ENCODE results near the gene CRTAC1.

The CRTAC1 gene

DNA sequence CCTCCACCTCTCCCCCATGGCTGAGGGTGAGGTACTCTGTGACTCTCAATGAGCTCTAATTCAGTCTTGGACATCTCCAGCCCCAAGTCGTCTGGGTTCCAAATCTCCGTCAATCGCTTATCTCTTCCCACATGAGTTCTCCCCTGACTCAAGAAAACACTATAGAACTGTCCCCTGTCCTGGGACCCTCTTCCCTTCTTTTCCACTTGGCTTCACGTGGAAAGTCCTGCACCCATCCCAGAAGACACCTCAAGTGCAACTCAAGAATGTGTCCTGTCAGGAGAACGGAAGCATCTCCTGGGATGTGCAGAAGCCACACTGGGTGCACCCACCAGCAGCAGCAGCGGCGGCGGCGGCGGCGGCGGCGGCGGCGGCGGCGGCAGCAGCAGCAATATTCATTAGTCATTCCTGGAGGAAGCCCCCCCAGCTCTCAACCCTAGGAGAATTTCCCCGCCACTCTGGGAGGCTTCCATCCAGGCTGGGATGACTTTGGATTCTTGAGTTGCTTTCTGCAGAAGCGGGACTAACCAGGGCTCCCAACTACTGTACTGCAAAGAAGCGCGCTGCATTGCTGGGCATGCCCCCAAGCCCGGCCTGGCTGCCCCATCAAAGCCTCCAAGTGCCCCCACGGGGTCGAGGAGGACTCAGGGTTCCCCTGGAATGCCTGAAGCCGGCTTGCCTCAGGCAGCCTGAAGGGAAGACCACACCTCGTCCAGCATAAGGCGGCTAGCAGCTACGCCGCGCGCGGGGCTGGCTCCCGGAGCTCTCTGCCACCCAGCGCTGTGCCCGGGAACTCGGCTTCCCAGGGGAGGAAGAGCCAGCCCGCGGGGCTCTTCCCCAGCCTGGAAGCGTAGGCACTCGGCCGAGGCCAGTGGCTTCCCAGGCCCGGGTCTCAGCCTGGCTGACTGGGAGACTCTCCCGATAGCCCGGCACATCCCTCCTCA lies 1.0 kb downstream of the CRTAC1 start:
- no peak for DNase-seq (ENCODE audit: low read depth in 1 of 2, low spot score in 1 of 2)

GRCh38 chr10:98028168-98028770 lies 2.2 kb downstream of the CRTAC1 start:
- DNase-seq (ENCODE audit: low read depth in 1 of 2, low spot score in 1 of 2), result peak; percentile 8 to 11

DNA sequence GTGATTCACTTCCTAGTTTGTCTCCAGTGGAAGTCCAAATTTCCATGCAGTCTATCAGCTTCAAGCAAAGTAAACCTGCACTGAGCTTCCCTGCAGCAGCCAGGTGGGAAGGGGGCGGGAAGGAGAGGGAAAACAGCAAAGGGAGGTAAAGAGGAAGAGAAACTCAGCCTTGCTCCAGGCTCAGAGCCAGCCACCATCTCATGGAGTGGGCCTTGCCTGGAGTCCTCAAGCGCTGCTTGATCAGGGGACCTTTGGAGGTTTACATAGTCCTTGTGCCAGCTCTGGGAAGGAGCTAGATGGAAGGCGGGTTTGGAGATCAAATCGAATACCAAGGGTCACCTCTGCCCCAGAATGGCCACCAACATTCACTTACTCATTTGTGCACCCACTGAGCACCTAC lies 7.4 kb downstream of the CRTAC1 start:
- DNase-seq (ENCODE audit: low read depth in 1 of 2, low spot score in 1 of 2), result no peak

- no peak for DNase-seq (ENCODE audit: low read depth in 1 of 2, low spot score in 1 of 2)
Measured at GRCh38 chr10:98020784-98021183, 9.6 kb downstream of the CRTAC1 start.

- no peak for DNase-seq (ENCODE audit: low read depth in 1 of 2, low spot score in 1 of 2)
Measured at GRCh38 chr10:98020254-98020653, 10.2 kb downstream of the CRTAC1 start.

DNA sequence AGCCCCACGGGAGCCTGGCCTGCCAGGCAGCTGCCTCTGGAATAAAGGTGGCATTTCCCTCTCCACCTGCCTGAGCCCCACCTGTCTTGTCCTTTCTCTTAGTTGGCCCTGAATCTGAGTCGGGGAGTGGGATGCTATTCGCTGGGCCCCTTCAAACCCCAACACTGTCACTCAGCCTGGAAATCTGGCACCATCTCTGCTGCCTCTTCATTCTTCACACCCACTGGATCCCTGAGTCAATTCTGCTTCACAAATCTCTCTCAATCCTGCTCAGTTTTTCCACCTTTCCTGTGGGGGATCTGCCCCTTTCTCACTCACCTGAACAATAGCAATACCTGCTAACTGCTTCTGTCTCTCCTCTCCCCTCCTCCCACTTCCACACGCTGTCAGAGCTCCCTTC lies 10.6 kb downstream of the CRTAC1 start:
- DNase-seq (ENCODE audit: low read depth in 1 of 2, low spot score in 1 of 2), result no peak

- no peak for DNase-seq (ENCODE audit: low read depth in 1 of 2, low spot score in 1 of 2)
Measured at GRCh38 chr10:98016772-98017475, 13.5 kb downstream of the CRTAC1 start.

- DNase-seq (ENCODE audit: low read depth in 1 of 2, low spot score in 1 of 2), result no peak
Measured at GRCh38 chr10:98013776-98014175, 16.6 kb downstream of the CRTAC1 start.

- DNase-seq (ENCODE audit: low read depth in 1 of 2, low spot score in 1 of 2), result no peak
Measured at GRCh38 chr10:98013122-98013521, 17.3 kb downstream of the CRTAC1 start.

DNA sequence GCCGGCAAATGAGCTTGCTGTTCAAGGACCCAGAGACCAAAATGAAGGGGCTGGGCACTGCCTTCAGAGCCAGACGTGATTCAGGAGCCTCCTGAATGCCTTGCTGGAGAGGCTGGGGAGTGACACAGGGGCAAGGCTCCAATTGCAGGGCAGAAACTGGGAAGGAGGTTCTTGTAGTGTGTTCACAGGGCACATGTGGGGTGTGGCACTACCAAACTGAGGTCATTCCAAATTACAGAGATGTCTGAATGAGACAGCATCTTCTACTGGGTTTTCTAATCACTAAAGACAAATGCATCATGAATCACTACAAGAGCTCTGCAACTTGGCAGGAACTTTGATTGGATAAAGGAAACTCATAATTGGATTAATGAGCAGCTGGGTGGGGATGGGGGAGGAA lies 17.8 kb downstream of the CRTAC1 start:
- DNase-seq (ENCODE audit: low read depth in 1 of 2, low spot score in 1 of 2), result no peak

DNA sequence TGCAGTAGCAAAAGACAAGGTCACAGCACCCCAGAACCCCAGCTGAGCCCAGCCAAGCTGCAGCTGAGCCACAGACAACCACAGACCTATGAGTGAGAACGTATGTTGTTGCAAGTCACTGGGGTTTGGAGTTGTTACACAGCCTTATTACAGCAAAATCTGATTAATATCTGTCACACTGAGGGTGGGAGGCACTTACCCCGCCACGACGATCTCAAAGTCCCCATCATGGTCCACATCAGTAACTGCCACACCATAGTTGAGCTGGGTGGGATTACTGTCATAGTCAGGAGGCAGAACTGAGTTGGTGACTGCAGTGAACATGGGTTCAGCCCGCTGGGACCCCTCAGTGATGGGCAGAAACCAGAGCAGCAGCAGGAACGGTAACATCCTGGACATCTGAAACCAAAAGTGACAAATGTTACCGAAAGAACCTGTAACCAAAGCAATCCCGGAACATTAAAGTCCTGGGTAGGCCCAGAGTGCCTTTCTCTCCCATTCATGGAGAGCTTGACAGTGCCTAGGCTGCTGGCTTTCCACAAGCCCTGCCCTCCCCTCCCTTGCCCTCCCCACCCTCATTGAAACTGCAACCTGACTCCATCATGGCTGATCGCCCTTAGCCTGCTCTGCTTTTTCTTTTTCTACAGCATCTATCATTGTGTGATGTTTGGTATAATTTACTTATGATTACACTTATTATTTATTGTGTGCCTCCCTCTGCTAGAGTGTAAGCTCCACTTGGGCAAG lies 19.3 kb downstream of the CRTAC1 start:
- no peak for DNase-seq (ENCODE audit: low read depth in 1 of 2, low spot score in 1 of 2)

DNA sequence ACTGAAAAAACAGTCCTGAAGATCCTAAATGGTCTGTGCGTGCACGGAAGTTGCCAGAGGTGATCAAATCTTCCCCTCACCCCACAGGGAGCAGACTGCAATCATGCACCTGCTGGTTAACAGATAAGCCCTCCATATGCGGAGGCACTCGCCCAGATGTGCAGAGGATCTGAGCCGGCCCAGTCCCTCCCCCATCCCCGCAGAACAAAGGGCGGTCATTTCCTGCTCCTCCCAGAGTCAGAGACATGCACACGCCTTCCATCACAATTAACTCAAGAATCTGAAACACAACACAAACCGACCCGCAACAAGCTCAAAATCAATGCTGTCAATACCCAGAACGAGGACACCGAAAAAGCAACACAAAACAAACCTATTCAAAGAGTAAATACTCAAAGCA lies 24.2 kb downstream of the CRTAC1 start:
- no peak for DNase-seq (ENCODE audit: low read depth in 1 of 2, low spot score in 1 of 2)

DNA sequence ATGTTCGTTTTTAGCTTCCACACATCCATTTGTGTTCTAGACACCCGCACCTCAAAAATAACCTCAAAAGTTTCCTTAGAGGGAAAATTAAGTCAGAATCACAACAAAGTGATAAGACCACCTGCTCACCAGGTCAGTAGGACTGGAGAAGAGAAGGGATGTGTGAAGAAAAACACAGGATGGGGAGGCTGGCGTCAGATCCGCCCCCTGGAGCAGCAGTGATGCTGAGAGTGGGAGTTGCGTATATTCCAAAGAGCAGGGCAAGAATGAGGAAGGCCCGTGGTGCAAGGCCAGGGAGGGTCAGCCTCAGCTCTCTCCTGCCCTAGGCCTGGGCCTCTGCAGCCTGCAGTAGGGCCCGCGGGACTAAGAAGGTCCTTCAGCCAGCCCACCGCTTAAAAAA lies 28.7 kb downstream of the CRTAC1 start:
- no peak for DNase-seq (ENCODE audit: low read depth in 1 of 2, low spot score in 1 of 2)

- DNase-seq (ENCODE audit: low read depth in 1 of 2, low spot score in 1 of 2), result no peak
Measured at GRCh38 chr10:98000346-98000745, 30.1 kb downstream of the CRTAC1 start.

- DNase-seq (ENCODE audit: low read depth in 1 of 2, low spot score in 1 of 2), result no peak
Measured at GRCh38 chr10:97999923-98000248, 30.5 kb downstream of the CRTAC1 start.

GRCh38 chr10:97999066-97999922 lies 31.1 kb downstream of the CRTAC1 start:
- DNase-seq (ENCODE audit: low read depth in 1 of 2, low spot score in 1 of 2), result no peak

GRCh38 chr10:97991871-97992270 lies 38.5 kb downstream of the CRTAC1 start:
- DNase-seq (ENCODE audit: low read depth in 1 of 2, low spot score in 1 of 2), result no peak

DNA sequence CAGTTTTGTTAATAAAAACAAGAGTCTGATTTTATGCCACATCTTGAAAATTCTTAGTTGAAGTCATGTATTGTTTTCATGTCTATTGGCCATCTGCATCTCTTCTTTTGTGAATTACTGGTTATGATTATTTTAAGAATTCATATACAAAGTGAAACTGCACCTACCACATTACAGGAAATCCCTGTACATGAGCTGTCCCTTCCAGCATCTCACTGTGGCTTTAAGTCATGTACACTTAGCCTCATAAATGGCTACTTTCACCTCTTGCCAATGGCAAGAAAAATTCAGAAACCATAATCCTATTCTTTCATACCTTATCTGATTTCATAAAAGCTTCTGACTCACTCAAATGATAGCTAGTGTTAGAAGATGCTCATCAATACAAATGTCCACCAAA lies 48.6 kb downstream of the CRTAC1 start:
- no peak for DNase-seq (ENCODE audit: low read depth in 1 of 2, low spot score in 1 of 2)

- no peak for DNase-seq (ENCODE audit: low read depth in 1 of 2, low spot score in 1 of 2)
Measured at GRCh38 chr10:97977673-97978072, 52.7 kb downstream of the CRTAC1 start.

DNA sequence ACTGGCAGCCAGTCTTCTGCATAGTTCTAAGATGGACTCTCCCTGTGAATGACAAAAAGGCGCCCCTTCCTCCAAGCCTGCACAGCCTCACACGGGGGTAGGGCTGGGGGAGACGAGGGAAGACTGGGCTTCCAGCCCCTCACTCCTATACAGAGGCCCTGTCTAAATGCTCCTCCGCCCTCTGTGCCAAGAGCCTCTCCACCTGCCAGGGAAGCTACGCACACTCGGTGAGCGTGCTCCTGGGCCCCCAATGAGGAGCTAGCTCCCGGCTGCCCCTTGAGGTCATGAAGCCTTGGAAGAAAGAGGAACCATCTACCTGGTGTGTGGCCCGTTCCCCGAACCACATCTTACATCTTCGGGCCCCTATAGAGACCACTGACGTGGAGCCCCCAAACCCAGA lies 54.8 kb downstream of the CRTAC1 start:
- no peak for DNase-seq (ENCODE audit: low read depth in 1 of 2, low spot score in 1 of 2)
